HFF-Myc (cell line): Measurements from ENCODE around the gene MEF2C.
A peak's percentile ranks its signal among the peaks of the same experiment; 100 is the strongest.

Experiments used
- DNase-seq: peaks from one replicate; pipeline ENCODE4 v3.0.0-alpha.2; 2011; ENCODE audit warnings: low read depth; ENCODE audit errors: extremely low read depth
- H3K4me3 ChIP-seq: replicated peaks from 2 replicates; pipeline ENCODE4 v1.5.1; 2011; ENCODE audit warnings: low read depth, mild to moderate bottlenecking, control low read depth, low read length
- TF ChIP-seq, protein P1 (sequence below): IDR thresholded peaks from 2 replicates; pipeline ENCODE4 v1.5.1; 2012; ENCODE audit warnings: mild to moderate bottlenecking, low read depth, low read length, control low read depth; ENCODE audit errors: missing control alignments

Gene MEF2C

DNA sequence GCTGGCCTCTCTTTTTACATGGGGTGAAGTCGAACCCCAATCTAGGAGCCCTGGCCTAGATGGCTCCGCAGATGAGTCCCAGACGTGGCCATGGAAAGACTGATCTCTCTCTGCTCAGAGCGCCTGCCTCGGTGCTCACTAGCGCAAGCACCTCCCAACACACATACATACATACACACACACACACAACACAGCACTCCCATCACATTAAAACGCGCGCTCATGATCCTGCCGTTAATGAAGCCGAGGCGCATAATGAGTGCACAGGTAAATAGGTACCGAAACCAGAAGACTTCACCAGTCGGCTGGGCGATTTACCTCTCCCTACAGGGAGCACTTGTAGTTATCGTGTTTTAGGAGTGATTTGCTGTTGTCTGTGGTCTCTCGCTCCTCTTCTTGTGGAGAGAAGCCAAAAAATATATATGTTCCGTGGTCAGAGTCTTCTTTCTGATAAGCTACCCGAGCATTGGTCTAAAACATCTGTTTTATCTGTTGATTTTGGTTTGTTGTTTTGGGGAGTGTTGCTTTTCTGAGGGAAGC, 207.7 kb downstream of the MEF2C start:
- DNase-seq = no peak
- H3K4me3 ChIP-seq = no peak overlapping the region
- TF ChIP-seq, protein P1, sequence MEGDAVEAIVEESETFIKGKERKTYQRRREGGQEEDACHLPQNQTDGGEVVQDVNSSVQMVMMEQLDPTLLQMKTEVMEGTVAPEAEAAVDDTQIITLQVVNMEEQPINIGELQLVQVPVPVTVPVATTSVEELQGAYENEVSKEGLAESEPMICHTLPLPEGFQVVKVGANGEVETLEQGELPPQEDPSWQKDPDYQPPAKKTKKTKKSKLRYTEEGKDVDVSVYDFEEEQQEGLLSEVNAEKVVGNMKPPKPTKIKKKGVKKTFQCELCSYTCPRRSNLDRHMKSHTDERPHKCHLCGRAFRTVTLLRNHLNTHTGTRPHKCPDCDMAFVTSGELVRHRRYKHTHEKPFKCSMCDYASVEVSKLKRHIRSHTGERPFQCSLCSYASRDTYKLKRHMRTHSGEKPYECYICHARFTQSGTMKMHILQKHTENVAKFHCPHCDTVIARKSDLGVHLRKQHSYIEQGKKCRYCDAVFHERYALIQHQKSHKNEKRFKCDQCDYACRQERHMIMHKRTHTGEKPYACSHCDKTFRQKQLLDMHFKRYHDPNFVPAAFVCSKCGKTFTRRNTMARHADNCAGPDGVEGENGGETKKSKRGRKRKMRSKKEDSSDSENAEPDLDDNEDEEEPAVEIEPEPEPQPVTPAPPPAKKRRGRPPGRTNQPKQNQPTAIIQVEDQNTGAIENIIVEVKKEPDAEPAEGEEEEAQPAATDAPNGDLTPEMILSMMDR = no peak

DNA sequence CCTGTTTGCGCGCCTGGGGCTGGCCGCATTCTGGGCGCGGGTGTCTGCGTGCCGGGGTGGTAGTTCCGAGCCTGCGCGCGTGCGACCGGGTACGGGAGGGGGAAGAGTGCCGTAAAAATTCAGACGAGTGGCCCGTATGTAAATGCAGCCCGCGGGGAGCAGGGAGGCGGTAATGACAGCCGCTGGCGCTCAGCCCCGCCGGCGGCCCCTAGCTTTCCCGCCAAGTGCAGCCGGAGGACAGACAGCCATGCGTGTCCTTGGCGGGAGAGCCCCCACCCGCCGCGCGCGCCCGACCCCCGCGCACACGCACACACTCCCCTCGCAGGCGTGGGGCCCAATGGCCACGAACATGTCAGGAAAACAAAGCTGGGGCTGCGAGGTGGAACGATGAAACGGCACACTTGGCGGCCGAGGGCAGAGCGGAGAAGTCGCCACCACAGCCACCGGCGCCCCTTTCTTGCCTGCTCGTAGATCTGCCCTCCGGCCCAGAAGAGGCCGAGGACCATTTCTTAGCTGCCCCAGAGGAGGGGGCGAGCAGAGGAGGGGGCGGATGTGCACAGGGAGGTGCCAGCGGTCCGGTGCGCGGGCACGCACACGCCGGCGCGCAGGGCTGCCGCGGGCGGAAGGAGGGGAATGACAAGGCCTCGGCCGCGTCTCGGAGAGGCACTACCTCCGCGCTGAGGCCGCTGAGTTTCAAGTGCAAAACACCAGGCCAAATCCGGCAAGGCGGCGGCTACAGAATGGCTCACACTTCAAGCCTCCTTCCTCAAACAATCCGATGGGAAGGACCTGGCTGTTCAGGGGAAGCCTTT, 208.4 kb downstream of the MEF2C start:
- H3K4me3 ChIP-seq = peak overlapping the region; percentile 9
- DNase-seq = no peak
- TF ChIP-seq, protein P1 = no peak

DNA sequence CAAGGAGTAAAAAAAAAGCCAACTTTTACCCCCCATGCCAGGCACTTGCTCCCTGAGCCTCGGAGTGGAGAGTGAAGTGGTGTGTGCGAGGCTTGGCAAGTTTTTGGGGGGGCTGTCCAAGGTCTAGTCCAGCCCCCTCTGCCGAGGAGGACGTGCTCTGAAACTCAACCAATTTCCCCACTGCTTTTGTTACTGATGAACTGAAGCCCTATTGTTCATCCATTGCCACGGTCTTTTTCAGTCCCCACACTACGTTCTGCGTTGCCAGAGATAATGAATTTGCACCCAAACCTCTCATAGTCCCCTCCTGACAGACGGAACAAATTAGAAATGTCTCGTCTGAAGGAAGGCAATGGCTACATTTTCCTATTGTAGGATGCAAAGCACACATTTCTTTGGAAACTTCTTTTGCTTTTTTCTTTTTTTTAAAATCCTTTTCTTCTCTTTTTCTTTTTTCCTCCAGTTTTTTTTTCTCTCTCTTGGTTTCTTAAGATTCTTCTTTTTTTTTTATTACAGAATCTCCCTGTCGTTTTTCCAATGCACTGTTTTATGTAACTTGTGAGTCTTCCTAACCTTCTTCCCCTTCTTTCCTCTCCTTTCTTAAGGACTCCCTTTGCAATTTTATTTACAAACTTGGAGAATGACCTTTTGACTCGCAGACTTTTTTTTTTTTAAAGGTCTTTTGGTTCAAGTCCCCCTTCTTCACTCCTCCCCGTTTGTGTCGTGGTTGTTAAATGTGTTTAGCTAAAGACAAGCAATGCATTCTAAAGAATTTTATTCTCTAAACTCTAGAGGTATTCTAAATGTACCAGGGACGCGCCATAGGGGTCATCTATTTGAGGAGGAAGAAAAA, 209.5 kb downstream of the MEF2C start:
- no peak for DNase-seq
- TF ChIP-seq, protein P1 = no peak
- H3K4me3 ChIP-seq = no peak overlapping the region

DNA sequence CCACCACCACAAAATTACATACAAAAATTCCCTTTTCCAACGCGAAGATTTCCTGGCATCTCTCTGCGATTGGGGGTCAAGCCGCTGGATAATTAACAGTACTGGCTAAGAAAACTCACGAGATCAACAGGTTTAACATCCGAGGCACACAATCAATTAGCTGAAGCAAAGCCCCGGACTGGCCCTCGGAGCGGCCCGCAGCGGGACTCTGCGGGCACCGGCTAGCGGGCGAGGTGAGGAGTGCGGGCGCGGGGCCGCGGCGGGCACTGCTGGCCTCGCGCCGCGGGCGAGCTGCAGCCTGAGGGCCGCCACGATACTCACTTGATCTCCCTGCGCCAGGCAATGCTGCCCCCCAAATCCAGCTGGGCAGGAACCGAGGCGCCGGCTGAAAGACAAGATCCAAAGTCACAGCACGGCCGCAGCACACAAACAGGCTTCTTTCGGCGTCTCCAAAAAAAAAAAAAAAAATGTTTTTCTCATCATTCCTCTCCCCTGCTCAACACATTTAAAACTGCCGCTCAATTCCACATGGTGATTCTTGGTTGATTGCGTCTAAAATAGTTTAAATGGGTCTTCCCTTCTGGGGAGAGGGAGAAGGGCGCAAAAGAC, 210.2 kb downstream of the MEF2C start:
- no peak for DNase-seq
- H3K4me3 ChIP-seq = no peak overlapping the region
- TF ChIP-seq, protein P1 = no peak

DNA sequence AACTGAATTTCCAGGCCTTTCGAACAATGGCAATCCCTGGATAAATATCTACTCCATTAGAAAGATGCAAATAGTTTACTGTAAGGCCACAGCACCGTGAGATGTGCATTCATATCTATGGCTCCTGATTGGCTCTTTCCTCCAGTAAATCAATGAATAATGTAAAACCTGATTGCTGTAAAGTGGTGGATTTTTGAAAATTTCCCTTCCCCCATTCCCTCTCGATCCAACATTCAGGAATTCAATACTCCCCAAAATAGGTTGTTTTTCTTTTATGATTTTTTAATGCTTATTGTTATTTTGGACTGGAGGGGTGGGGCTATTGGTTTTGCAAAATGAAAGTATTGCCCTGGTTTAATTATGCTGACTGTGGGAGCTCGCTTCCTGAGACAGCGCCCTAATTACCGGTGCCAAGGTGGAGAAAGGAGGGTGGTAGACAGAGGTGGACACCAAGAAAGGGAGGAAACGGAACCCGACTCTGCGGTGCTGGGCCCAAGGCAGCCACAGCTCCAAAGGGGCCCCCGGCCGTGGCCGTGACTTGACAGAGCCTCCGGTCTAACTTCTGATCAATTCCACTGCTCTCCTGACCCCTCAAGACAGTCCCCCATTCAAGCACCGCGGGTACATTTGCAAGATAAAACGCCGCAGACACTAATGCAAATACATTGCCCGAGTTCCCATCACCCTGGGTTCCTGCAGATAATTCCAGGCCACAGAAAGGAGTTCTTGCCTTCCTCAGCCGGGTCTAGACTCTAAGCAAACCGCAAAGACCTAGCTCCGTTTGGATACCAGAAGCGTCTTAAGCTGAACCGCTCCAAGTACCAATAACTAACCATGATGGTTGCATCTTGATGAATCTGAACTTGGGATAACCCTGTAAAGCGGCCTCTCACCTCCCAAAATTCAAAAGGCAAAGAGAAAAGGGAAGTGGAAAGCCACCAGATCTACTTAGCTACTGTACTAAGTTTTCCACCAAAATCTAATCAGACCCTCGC, 211.2 kb downstream of the MEF2C start:
- no peak overlapping the region for H3K4me3 ChIP-seq
- TF ChIP-seq, protein P1 = no peak
- no peak for DNase-seq
